Colonic mucosa (tissue), 4 donors: Measurements from ENCODE around the gene CMPK1. TPM values are rescaled to one million over a fixed set of nuclear protein-coding genes. Genes with fewer than 3 reads are reported as not detected.

Experiments used
- DNase-seq: peaks from one replicate; pipeline ENCODE4 v3.0.0-alpha.2; 2020
- H3K27ac ChIP-seq: fragments of 200-600 bp; one replicate; pipeline ENCODE4 v1.8.0; 2021
- H3K27me3 ChIP-seq: fragments of 200-600 bp; one replicate; pipeline ENCODE4 v1.8.0; 2021
- H3K36me3 ChIP-seq: fragments of 200-600 bp; one replicate; pipeline ENCODE4 v1.8.0; 2021
- H3K4me1 ChIP-seq: fragments of 200-600 bp; one replicate; pipeline ENCODE4 v1.8.0; 2021; ENCODE audit warnings: mild to moderate bottlenecking
- H3K4me3 ChIP-seq: fragments of 200-600 bp; one replicate; pipeline ENCODE4 v1.8.0; 2021
- H3K9ac ChIP-seq, 2 donors: one replicate each; pipeline ENCODE4 v1.7.0; 2013; ENCODE audit warnings: control low read depth in 2 of 2, low read depth in 2 of 2, low read length in 2 of 2
- H3K9me3 ChIP-seq: fragments of 200-600 bp; one replicate; pipeline ENCODE4 v1.8.0; 2021
- intact Hi-C: fragments of 100-400 bp; cut with DNase I; formaldehyde crosslinking; loops from one replicate; pipeline ENCODE4 v1.14.1; 2022
- total RNA-seq, 2 donors: library from RNA; stranded (reverse); fragmentation: NEBNext Ultra II Directional in 1 of 2; extraction: Animal tissue kit (Norgen Biotek cat#: 25700) in 1 of 2; gene quantifications; one replicate each; pipeline ENCODE4 v1.2.1, GENCODE V29; 2021
- TF ChIP-seq, protein P1 (sequence below): fragments of 200-600 bp; IDR thresholded peaks from one replicate; pipeline ENCODE4 v1.8.0; 2022; ENCODE audit warnings: antibody characterized with exemption, mild to moderate bottlenecking
- donor health status: healthy.
- donor health status: DM: no; HTN: no; CAD: no.
- donor health status: DM: no; HTN: no; CAD: no.

The CMPK1 gene
- total RNA-seq, 2 donors from 2014 or later: 172 to 254 TPM

DNA sequence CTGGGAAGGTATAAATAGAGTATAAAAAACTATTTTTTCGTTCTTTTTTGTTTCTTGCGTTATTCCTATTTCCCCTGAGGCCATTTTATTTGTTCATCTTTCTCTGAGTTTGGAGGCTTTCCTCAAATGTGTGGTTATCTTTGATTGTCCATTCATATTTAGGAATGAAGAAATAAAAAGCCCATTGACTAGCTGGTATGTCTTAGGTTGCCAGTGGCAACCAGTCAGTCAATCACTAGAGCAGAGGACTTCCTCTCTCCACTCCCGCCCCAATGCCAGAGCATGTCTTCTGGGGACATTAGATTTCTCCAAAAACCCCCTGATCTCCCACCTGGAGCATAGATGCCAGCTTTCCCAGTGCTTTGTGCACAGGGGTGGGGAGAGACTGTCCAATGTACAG is 61.8 kb downstream of the CMPK1 start:
- no peaks in the 10 kb centered on the region for H3K4me1 ChIP-seq
- TF ChIP-seq, protein P1, sequence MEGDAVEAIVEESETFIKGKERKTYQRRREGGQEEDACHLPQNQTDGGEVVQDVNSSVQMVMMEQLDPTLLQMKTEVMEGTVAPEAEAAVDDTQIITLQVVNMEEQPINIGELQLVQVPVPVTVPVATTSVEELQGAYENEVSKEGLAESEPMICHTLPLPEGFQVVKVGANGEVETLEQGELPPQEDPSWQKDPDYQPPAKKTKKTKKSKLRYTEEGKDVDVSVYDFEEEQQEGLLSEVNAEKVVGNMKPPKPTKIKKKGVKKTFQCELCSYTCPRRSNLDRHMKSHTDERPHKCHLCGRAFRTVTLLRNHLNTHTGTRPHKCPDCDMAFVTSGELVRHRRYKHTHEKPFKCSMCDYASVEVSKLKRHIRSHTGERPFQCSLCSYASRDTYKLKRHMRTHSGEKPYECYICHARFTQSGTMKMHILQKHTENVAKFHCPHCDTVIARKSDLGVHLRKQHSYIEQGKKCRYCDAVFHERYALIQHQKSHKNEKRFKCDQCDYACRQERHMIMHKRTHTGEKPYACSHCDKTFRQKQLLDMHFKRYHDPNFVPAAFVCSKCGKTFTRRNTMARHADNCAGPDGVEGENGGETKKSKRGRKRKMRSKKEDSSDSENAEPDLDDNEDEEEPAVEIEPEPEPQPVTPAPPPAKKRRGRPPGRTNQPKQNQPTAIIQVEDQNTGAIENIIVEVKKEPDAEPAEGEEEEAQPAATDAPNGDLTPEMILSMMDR: no peak
- no peak overlapping the region for H3K9ac ChIP-seq
- H3K4me3 ChIP-seq: no peak overlapping the region
- H3K27ac ChIP-seq: no peak overlapping the region
- H3K27me3 ChIP-seq: no peaks in the 10 kb centered on the region
- intact Hi-C loops: no loop called here
- no peaks in the 10 kb centered on the region for H3K9me3 ChIP-seq
- H3K36me3 ChIP-seq: no peaks in the 10 kb centered on the region
- no peak for DNase-seq

DNA sequence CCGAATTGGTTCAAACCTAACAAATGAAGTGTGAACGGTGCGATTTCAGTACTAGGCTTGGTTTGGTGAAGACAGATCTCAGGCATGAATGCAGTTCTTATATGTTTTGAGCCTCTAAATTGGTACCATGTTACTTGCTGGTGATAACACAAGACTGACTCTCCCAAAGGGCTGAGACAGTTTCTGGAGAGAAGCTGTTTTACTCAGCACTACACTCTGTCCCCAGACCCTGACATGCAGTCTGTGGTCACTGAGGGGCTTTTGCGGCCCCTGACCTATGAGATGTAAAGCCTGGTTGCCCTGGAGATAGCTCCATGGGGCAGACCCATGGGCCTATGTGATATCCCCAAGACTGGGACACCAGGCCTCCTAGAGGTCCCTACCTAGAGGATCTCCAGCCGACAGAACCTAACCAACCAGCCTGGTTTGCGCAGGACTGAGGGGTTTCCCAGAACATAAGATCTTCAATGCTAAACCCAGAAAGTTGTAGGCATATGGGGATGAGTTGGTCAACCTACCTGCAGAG is 63.1 kb downstream of the CMPK1 start:
- no peaks in the 10 kb centered on the region for H3K4me1 ChIP-seq
- intact Hi-C loops: no loop called here
- H3K27me3 ChIP-seq: no peaks in the 10 kb centered on the region
- no peak for DNase-seq
- no peak overlapping the region for H3K4me3 ChIP-seq
- no peak overlapping the region for H3K9ac ChIP-seq
- TF ChIP-seq, protein P1: no peak
- no peak overlapping the region for H3K27ac ChIP-seq
- no peaks in the 10 kb centered on the region for H3K9me3 ChIP-seq
- H3K36me3 ChIP-seq: no peaks in the 10 kb centered on the region

DNA sequence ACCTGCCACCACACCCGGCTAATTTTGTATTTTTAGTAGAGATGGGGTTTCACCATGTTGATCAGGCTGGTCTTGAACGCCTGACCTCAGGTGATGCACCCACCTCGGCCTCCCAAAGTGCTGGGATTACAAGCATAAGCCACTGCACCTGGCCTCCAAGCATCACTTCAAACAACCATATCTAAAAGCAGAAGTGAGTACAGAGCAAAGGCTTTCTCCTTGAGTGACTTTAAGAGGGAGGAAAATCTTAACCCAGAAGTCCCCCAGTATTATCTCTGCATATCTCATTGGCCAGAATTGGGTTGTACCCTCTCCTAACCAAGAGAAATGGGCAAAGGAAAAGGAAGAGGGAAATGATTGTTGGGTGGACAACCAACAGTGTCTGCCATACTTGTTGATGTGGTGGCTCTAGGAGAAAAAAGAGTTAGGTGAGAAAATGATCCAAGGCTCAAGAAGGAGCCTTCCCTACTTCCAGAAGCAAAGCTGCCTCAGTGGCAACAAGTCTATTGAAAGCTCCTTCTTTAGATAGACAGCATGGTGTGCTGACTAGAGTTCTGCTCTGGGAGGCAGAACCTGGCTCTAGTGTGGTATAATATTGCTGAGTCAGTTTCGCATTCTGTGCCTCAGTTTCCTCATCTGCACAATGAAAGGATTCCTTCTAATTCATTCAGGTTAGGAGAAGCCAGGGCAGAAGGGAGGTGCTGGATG is 65.7 kb downstream of the CMPK1 start:
- no peak for DNase-seq
- Histone ChIP-seq H3K36me3 (no peaks in the 10 kb centered on the region), H3K27ac (no peak overlapping the region), H3K9me3 (no peaks in the 10 kb centered on the region), H3K9ac (no peak overlapping the region), H3K27me3 (no peaks in the 10 kb centered on the region), H3K4me3 (no peak overlapping the region), H3K4me1 (no peaks in the 10 kb centered on the region)
- TF ChIP-seq, protein P1: no peak
- intact Hi-C loops: no loop called here

GRCh38 chr1:47399846-47400155 is 66.2 kb downstream of the CMPK1 start:
- intact Hi-C loops: no loop called here
- Histone ChIP-seq H3K36me3 (no peaks in the 10 kb centered on the region), H3K27ac (no peak overlapping the region), H3K9me3 (no peaks in the 10 kb centered on the region), H3K27me3 (no peaks in the 10 kb centered on the region), H3K9ac (no peak overlapping the region), H3K4me3 (no peak overlapping the region), H3K4me1 (no peaks in the 10 kb centered on the region)
- DNase-seq: no peak
- TF ChIP-seq, protein P1: no peak

GRCh38 chr1:47401761-47402160 is 68.2 kb downstream of the CMPK1 start:
- no peak for DNase-seq
- no peak overlapping the region for H3K9ac ChIP-seq
- no peaks in the 10 kb centered on the region for H3K27me3 ChIP-seq
- H3K9me3 ChIP-seq: no peaks in the 10 kb centered on the region
- no peaks in the 10 kb centered on the region for H3K4me1 ChIP-seq
- intact Hi-C loops: no loop called here
- H3K36me3 ChIP-seq: no peaks in the 10 kb centered on the region
- no peak overlapping the region for H3K27ac ChIP-seq
- no peak overlapping the region for H3K4me3 ChIP-seq
- TF ChIP-seq, protein P1: no peak
